Activated T-helper 1 cell treated with anti-CD3 and anti-CD28 coated beads, Interleukin-12 subunit alpha, Interleukin-12 subunit beta, Interleukin-2, Interleukin-4 antibody, amounts not matched to agents 30 ng/mL and 10 ng/mL and 1 ng/mL, durations not matched to agents 14 hours and 24 hours and 36 hours (primary cell): ENCODE results near the gene ADGRE2. TPM values are rescaled to one million over a fixed set of nuclear protein-coding genes. Genes with fewer than 3 reads are reported as not detected.
"Not testable (repeated sequence)": the region's sequence is repeated elsewhere in the genome, so short reads cannot be mapped to it uniquely, and the experiment has no call there.

Source experiments
- DNase-seq: peaks from one replicate; pipeline ENCODE4 v3.0.0; 2021; ENCODE audit warnings: low spot score
- H3K27ac Mint-ChIP-seq: one replicate; pipeline ENCODE4 v1.8.0; 2021; ENCODE audit warnings: mild to moderate bottlenecking, mixed read lengths
- H3K27me3 Mint-ChIP-seq: one replicate; pipeline ENCODE4 v1.8.0; 2022; ENCODE audit warnings: mild to moderate bottlenecking, moderate library complexity, mixed read lengths; ENCODE audit not compliant: insufficient read depth
- H3K36me3 Mint-ChIP-seq: one replicate; pipeline ENCODE4 v1.8.0; 2021; ENCODE audit warnings: low read depth, mixed read lengths
- H3K4me1 Mint-ChIP-seq: one replicate; pipeline ENCODE4 v1.8.0; 2021; ENCODE audit warnings: low read depth, mixed read lengths
- H3K4me3 Mint-ChIP-seq: one replicate; pipeline ENCODE4 v1.8.0; 2021; ENCODE audit warnings: mild to moderate bottlenecking, moderate library complexity, mixed read lengths
- H3K9me3 Mint-ChIP-seq: one replicate; pipeline ENCODE4 v1.8.0; 2021; ENCODE audit warnings: mixed read lengths
- intact Hi-C: fragments of 100-400 bp; cut with micrococcal nuclease; formaldehyde crosslinking; loops from one replicate; pipeline ENCODE4 v1.15.1; 2024
- total RNA-seq: library from RNA; stranded (reverse); gene quantifications from 2 replicates; pipeline ENCODE4 v1.2.3, GENCODE V29; 2022

Gene ADGRE2
- total RNA-seq, result 1.3 and 2.2 TPM in 2 replicates

DNA sequence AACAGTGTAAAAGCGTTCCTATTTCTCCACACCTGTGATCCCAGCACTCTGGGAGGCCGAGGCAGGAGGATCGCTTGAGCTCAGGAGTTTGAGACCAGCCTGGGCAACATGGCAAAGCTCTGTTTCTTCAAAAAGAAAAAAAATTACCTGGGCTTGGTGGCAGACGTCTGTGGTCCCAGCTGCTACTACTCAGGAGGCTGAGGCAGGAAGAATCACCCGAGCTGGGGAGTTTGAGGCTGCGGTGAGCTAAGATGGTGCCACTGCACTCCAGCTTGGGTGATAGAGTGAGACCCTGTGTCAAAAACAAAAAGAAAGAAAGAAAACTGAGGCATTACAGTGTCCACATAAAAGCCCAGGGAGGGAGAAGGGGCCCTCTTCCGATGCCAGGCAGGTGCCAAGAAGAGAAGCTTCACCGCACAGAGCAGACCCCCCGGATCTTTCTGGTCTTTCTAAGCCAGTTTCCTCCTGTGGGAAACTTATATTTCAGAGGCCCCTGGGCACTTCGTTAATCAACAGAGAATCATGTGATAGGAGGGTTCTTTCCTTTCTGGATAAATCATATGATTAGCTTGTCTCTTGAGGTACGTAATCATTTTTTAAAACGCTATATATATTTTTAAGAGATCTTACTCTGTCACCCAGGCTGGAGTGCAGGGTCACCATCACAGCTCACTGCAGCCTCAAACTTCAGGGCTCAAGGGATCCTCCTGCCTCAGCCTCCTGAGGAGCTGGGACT lies at the start of gene ADGRE2:
Gene ADGRE2, minus strand, starts transcription at position 451 of the 736 bp plus-strand sequence. CDS start 1,804 bp downstream, outside the sequence.
- H3K9me3 Mint-ChIP-seq, intact Hi-C loops, DNase-seq, H3K4me1 Mint-ChIP-seq, H3K4me3 Mint-ChIP-seq, H3K36me3 Mint-ChIP-seq, H3K27ac Mint-ChIP-seq: not testable (repeated sequence)
- peaks cover 18% of the 10 kb centered on the region for H3K27me3 Mint-ChIP-seq

DNA sequence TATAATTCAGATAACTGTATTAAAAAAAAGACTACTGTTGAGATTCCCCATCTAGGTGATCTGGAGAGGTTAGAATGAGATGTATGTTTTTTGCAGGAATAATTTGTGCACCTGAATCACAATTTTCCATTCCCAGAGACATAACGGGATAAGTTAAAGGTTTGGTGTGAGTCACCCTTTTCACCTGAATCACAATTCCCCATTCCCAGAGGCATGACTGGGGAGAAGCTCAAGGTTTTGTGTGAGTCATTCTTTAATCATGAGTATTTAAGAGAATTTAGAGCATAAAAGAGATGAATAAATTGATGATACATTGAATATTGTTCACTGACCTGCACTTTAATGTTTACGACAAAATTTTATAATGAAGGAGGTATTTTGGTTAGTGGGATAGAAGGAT lies 47.6 kb upstream of the ADGRE2 start:
- Mint-ChIP-seq H3K4me1 (no peaks in the 10 kb centered on the region), H3K36me3 (no peaks in the 10 kb centered on the region), H3K27ac (no peak overlapping the region), H3K9me3 (no peaks in the 10 kb centered on the region), H3K4me3 (no peak overlapping the region), H3K27me3 (no peaks in the 10 kb centered on the region)
- intact Hi-C loops, result no loop called here
- DNase-seq, result no peak

DNA sequence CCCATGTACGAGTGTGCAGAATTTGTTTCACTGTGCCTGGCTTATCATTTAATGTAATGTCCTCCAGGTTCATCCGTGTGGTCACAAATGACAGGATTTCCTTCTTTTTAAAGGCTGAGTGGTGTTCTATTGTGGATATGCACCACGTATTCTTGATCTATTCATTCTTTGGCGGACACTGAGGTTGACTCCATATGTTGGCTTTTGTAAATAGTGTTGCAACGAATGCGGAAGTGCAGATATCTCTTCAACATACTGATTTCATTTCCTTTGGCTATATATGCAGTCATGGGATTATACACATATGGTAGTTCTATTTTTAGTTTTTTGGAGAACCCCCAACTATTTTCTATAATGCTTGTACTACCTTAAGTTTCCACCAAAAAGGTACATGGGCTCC lies 43.6 kb upstream of the ADGRE2 start:
- H3K4me3 Mint-ChIP-seq, result no peak overlapping the region
- H3K36me3 Mint-ChIP-seq, result no peaks in the 10 kb centered on the region
- no peak for DNase-seq
- intact Hi-C loops, result no loop called here
- H3K27ac Mint-ChIP-seq, result no peak overlapping the region
- H3K9me3 Mint-ChIP-seq, result no peaks in the 10 kb centered on the region
- no peaks in the 10 kb centered on the region for H3K4me1 Mint-ChIP-seq
- no peaks in the 10 kb centered on the region for H3K27me3 Mint-ChIP-seq

DNA sequence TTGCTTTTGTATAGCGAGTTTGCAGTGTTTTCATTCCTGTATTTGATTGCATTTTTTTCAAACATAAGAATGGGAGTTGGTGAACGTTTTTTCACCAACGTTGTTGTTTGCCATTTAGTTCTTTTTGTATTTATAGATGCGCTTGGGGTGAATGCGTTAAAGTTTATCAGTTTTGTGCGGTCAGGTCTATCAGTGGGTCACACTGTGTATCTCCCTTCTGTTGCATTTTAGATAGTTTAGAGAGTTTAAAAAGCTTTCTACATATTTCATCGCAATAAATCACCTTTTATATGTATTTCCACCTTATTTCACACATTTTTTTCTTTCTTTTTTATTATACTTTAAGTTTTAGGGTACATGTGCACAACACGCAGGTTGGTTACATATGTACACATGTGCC lies 40.2 kb upstream of the ADGRE2 start:
- Mint-ChIP-seq H3K9me3 (no peaks in the 10 kb centered on the region), H3K27me3 (peaks cover 2% of the 10 kb centered on the region), H3K4me3 (no peak overlapping the region), H3K4me1 (no peaks in the 10 kb centered on the region), H3K27ac (no peak overlapping the region), H3K36me3 (no peaks in the 10 kb centered on the region)
- DNase-seq, result no peak
- intact Hi-C loops, result no loop called here

DNA sequence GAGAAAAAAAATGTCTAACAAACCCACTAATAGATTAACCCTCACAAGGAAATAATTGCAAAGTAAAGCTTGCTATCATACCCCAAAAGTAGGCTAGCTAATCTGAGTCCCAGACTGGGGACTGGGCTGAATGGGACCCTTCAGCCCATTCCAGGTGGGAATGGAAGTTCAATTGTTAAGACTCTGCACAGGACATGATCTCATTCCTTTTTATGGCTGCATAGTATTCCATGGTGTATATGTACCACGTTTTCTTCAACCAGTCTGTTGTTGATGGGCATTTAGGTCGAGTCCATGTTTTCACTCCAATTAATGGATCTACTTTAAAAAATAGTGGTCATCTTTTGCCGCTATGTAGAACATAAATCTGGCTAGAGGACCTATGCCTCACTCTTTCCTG lies 38.7 kb upstream of the ADGRE2 start:
- H3K4me3 Mint-ChIP-seq, result no peak overlapping the region
- intact Hi-C loops, result no loop called here
- DNase-seq, result no peak
- no peaks in the 10 kb centered on the region for H3K4me1 Mint-ChIP-seq
- no peaks in the 10 kb centered on the region for H3K36me3 Mint-ChIP-seq
- H3K9me3 Mint-ChIP-seq, result no peaks in the 10 kb centered on the region
- H3K27ac Mint-ChIP-seq, result no peak overlapping the region
- H3K27me3 Mint-ChIP-seq, result peaks cover 4% of the 10 kb centered on the region

DNA sequence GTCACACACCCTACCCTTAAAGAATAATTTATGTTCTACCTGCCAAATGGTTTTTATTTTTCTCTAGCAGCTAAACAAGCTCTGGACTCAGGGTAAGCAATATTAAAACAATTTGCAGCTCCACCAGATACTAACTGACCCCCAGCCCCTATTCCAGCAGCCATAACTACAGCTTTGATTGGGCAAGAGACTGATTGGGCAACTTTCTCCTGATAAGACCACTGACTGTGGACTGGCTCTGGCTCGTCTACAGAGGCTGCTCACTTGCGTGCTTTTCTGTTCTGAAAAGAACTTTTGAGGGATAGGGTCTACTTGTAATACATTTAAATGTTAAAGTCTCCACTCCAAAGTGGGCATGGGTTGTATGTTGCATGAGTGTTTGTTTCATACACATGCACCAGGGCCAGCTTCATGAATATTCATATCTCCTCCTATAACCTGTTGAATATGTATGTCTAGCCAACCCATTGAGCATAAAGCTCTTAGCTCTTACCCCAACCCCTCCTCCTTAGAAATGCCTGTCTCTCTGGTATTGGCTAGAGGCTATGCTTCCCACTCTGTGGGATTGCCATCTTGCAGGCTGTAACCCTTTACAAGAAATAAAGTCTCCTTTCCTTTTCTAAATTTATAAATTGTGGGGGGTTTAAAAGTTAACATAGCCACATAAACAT lies 36.8 kb upstream of the ADGRE2 start:
- no peaks in the 10 kb centered on the region for H3K9me3 Mint-ChIP-seq
- intact Hi-C loops, result no loop called here
- H3K27me3 Mint-ChIP-seq, result peaks cover 4% of the 10 kb centered on the region
- DNase-seq, result no peak
- no peaks in the 10 kb centered on the region for H3K36me3 Mint-ChIP-seq
- H3K4me3 Mint-ChIP-seq, result no peak overlapping the region
- no peak overlapping the region for H3K27ac Mint-ChIP-seq
- no peaks in the 10 kb centered on the region for H3K4me1 Mint-ChIP-seq

DNA sequence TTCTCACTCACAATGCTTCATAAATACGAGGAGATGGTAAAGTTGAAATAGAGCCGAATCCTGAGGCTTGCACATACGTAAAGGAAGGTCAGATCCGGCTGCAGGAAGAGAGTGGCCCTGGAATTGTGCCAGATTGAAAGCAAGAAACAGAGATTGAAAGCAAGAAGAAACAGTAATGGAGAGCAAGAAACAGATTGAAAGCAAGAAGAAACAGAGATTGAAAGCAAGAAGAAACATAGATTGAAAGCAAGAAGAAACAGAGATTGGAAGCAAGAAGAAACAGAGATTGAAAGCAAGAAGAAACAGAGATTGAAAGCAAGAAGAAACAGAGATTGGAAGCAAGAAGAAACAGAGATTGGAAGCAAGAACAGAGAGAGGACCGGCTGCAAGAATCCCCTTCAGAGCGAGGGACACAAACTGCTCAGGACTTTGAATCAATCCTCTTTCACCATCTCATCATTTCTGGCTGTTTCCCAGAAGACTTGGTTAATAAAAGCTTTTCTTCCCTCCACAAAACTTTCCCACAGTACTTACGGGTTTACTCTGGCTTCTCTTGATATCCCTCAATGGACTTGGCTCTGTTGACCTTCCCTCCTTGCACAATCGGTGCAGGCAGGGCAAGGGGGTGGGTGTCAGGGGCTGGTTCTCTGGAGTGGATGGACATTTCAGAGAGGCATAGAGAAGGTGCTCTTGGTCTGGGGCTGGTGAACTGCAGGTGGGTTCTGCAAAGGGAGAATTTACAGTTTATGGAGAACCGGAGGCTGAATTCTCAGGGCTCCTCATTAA lies 31.1 kb upstream of the ADGRE2 start:
- H3K4me3 Mint-ChIP-seq, result no peak overlapping the region
- intact Hi-C loops, result no loop called here
- no peaks in the 10 kb centered on the region for H3K36me3 Mint-ChIP-seq
- no peak for DNase-seq
- H3K27me3 Mint-ChIP-seq, result peaks cover 4% of the 10 kb centered on the region
- H3K4me1 Mint-ChIP-seq, result no peaks in the 10 kb centered on the region
- H3K9me3 Mint-ChIP-seq, result no peaks in the 10 kb centered on the region
- H3K27ac Mint-ChIP-seq, result no peak overlapping the region

DNA sequence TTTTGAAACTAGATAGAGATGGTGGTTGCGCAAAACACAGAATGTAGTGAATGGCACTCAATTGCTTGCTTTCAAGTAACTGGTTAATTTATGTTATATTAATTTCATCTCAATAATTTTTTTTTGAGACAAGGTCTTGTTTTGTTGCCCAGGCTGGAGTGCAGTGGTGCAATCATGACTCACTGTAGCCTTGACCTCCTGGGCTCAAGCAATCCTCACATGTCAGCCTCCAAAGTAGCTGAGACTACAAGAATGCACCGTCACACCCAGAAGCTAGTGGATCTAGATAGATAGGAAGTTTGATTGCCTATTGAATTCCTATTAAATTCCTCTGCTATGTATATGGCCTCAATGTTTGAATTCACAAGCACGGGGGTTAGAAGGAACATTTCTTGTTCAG lies 26.4 kb upstream of the ADGRE2 start:
- peaks cover 2% of the 10 kb centered on the region for H3K27me3 Mint-ChIP-seq

DNA sequence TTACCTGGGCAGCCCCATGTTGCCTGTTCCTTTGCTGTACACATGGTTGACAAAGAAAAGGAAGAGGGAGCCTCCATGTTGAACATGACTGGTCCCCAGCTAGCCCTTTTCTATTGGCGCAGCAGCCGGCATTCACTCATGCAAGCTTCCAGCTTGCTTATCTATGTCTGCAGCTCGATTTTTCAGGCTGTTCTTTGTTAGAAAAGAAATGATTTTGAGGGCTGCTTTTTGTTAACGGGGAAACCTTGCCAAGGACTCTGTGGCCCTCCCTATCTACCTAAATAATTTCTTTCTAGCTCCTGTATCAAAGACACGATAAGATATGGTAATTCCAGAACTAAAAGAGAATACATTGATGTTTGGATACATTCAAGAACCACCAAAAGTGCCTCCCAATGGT lies 20.4 kb upstream of the ADGRE2 start:
- intact Hi-C loops, result no loop called here
- H3K36me3 Mint-ChIP-seq, result no peaks in the 10 kb centered on the region
- H3K4me3 Mint-ChIP-seq, result no peak overlapping the region
- peaks cover 5% of the 10 kb centered on the region for H3K27me3 Mint-ChIP-seq
- no peaks in the 10 kb centered on the region for H3K9me3 Mint-ChIP-seq
- no peak overlapping the region for H3K27ac Mint-ChIP-seq
- no peaks in the 10 kb centered on the region for H3K4me1 Mint-ChIP-seq
- DNase-seq, result no peak

More for the DNA sequence above, 26.4 kb upstream of the ADGRE2 start:
- no peaks in the 10 kb centered on the region for H3K36me3 Mint-ChIP-seq
- H3K4me1 Mint-ChIP-seq, result no peaks in the 10 kb centered on the region
- H3K9me3 Mint-ChIP-seq, result no peaks in the 10 kb centered on the region
- H3K4me3 Mint-ChIP-seq, result no peak overlapping the region
- DNase-seq, result no peak
- no peak overlapping the region for H3K27ac Mint-ChIP-seq
- intact Hi-C loops, result no loop called here

DNA sequence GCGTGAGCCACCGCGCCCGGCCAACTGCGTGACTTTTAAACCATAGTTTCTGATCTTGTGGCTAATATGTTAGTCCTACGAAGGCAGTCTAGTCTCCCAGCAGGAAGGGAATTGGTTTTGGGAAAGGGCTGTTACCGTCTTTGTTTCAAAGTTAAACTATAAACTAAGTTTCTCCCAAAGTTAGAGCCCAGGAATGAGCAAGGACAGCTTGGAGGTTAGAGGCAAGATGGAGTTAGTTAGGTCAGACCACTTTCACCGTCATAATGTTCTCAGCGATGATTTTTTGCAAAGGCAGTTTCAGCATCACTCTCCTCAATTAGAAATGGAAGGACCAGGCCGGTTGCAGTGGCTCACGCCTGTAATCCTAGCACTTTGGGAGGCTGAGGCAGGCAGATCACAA lies 17.7 kb upstream of the ADGRE2 start:
- DNase-seq, result no peak
- Mint-ChIP-seq H3K4me3 (no peak overlapping the region), H3K27ac (no peak overlapping the region), H3K36me3 (no peaks in the 10 kb centered on the region), H3K27me3 (peaks cover 5% of the 10 kb centered on the region), H3K9me3 (no peaks in the 10 kb centered on the region), H3K4me1 (no peaks in the 10 kb centered on the region)
- intact Hi-C loops, result no loop called here

DNA sequence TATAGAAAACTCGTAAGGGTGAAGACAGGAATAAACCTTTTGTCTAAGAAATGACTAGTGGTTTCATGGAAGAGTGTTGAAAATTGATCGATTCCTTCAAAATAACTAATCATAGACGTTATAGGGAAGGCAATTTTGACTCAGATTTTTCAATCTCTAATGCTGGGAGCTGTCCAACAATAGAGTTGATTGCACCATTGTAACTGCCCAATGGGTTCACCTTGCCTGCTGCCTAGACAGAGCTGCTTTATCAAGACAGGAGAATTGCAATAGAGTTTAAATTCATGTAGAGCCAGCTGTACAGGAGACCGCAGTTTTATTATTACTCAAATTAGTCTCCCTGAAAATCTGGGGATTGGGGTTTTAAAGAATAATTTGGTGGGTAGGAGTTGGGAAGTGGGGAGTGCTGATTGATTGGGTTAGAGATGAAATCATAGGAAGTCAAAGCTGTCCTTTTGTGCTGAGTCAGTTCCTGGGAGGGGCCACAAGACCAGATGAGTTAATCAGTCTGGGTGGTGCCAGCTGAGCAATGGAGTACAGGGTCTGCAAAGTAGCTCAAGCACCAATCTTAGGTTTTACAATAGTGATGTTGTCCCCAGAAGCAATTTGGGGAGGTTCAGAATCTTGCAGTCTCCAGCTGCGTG lies 16.8 kb upstream of the ADGRE2 start:
- H3K27me3 Mint-ChIP-seq, result peaks cover 5% of the 10 kb centered on the region
- no peaks in the 10 kb centered on the region for H3K36me3 Mint-ChIP-seq
- intact Hi-C loops, result no loop called here
- no peaks in the 10 kb centered on the region for H3K9me3 Mint-ChIP-seq
- DNase-seq, result no peak
- H3K4me3 Mint-ChIP-seq, result no peak overlapping the region
- no peaks in the 10 kb centered on the region for H3K4me1 Mint-ChIP-seq
- no peak overlapping the region for H3K27ac Mint-ChIP-seq

DNA sequence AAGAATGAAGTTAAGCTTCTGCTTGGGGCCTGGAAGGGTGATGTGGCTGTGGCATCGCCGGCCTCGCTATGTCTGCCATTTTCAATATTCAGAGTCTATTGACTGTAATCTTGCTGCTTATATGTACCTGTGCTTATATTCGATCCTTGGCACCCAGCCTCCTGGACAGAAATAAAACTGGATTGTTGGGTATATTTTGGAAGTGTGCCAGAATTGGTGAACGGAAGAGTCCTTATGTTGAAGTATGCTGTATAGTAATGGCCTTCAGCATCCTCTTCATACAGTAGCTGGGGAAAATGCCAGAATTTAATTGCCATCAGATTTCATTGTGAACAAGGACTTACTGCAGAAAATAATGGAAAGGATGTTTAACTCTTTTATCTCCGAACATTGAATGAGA lies 13.9 kb upstream of the ADGRE2 start:
- DNase-seq, H3K36me3 Mint-ChIP-seq, intact Hi-C loops, H3K4me1 Mint-ChIP-seq, H3K27ac Mint-ChIP-seq, H3K27me3 Mint-ChIP-seq, H3K4me3 Mint-ChIP-seq, H3K9me3 Mint-ChIP-seq: not testable (repeated sequence)

DNA sequence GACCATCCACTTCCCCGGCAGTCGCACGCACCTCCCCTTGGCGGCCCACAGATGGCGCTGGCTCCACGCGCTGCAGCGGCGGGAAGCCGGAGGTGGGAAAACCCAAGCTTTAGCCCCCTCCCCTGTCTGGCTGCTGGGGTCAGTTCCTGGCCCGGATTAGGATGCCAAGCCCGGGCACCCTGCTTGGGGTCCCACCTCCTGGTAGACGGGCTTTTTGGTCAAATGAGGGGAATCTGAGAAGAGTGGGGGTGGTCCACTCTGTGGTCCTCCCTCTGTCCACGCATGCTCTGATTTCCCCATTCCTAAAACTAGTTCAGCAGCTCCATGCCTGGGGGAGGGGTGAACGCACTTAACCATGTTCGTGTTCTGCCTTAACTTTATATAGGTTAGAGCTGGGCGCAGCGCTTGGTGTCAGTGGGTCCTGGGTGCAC lies 8.1 kb upstream of the ADGRE2 start:
- H3K4me3 Mint-ChIP-seq, result no peak overlapping the region
- no peak for DNase-seq

More for the DNA sequence above, 8.1 kb upstream of the ADGRE2 start:
- H3K9me3 Mint-ChIP-seq, result no peaks in the 10 kb centered on the region
- intact Hi-C loops, result no loop called here
- no peaks in the 10 kb centered on the region for H3K36me3 Mint-ChIP-seq
- no peak overlapping the region for H3K27ac Mint-ChIP-seq
- H3K4me1 Mint-ChIP-seq, result peaks cover 10% of the 10 kb centered on the region
- H3K27me3 Mint-ChIP-seq, result no peaks in the 10 kb centered on the region
